ENCODE data around the gene HOMEZ. TPM values are rescaled to one million over a fixed set of nuclear protein-coding genes. Genes with fewer than 3 reads are reported as not detected.

Gene HOMEZ
- total and polyA plus RNA-seq, 2 of the 8 experiments (the other 6 are each of a cell fraction or from before 2014, with no cell fraction given): 9.1 to 15.9 TPM

GRCh38 chr14:23286902-23287479 is 1.1 kb upstream of the HOMEZ start:
- H2BK120ac ChIP-seq (replicated peaks; ENCODE audit: low read depth, low read length): no peak overlapping the region
- H3K4me3 ChIP-seq (ENCODE audit: extremely low read depth in 1 of 4, insufficient read depth in 2 of 4, low read depth in 3 of 4, low read length in 4 of 4): peak overlapping the region; percentile 69 to 98 (median 78); a peak in 7 of 8 replicates
- H2AK5ac ChIP-seq (ENCODE audit: low read depth, low read length): no peak overlapping the region
- no peak for TF ChIP-seq CTBP2 (IDR thresholded peaks at IDR 0.05; ENCODE audit: borderline replicate concordance, insufficient read depth, insufficient read length, low read length)
- TF ChIP-seq EGR1 (IDR thresholded peaks at IDR 0.05; ENCODE audit: borderline replicate concordance, low read depth, low read length): no peak
- TF ChIP-seq NANOG (IDR thresholded peaks at IDR 0.05; ENCODE audit: insufficient read depth, low read depth, low read length, poor library complexity, severe bottlenecking): no peak
- TF ChIP-seq RAD21 (IDR thresholded peaks at IDR 0.05 in 1 of 2, conservative IDR thresholded peaks at IDR 0.05 in 1 of 2; ENCODE audit: low read depth in 2 of 2, low read length in 2 of 2): no peak
- TF ChIP-seq TBP (IDR thresholded peaks at IDR 0.05; ENCODE audit: low read depth, low read length): no peak
- no peak for TF ChIP-seq EP300 (IDR thresholded peaks at IDR 0.05; ENCODE audit: borderline replicate concordance in 1 of 2, low read depth in 2 of 2, low read length in 2 of 2)
- no peak for TF ChIP-seq NRF1 (IDR thresholded peaks at IDR 0.05; ENCODE audit: low read depth, low read length)
- no peak for TF ChIP-seq SIN3A (conservative IDR thresholded peaks at IDR 0.05 in 1 of 2, IDR thresholded peaks at IDR 0.05 in 1 of 2; ENCODE audit: low read depth in 1 of 2, low read length in 2 of 2)
- TF ChIP-seq GABPA (IDR thresholded peaks at IDR 0.05; ENCODE audit: borderline replicate concordance, insufficient read depth, low read length): no peak
- no peak for TF ChIP-seq E2F6 (IDR thresholded peaks at IDR 0.05)
- H3K4me1 ChIP-seq (replicated peaks in 1 of 4; ENCODE audit: control insufficient read depth in 3 of 4, insufficient read depth in 4 of 4, low read length in 3 of 4): no peaks in the 10 kb centered on the region
- FAIRE-seq: no peak
- POLR2A ChIA-PET (ENCODE audit: partially characterized antibody): interaction anchor here (0.7 to 2.3 kb wide), 9 partner anchors 10 to 167 kb away, joined by 3 to 11 read pairs (median 5); partner anchors contain the start of genes BCL2L2, EFS, PABPN1 and PPP1R3E
- H2AFZ ChIP-seq (ENCODE audit: low read length): no peak overlapping the region
- peak overlapping the region; percentile 72 to 78 for H3K4me2 ChIP-seq (ENCODE audit: insufficient read depth in 1 of 2, low read depth in 2 of 2, low read length in 2 of 2)
- no peak overlapping the region for H3K27ac ChIP-seq (ENCODE audit: low read depth, low read length)
- no peak overlapping the region for H4K5ac ChIP-seq (ENCODE audit: insufficient read length, low read depth, low read length)
- H3K9me3 ChIP-seq (ENCODE audit: insufficient read depth in 2 of 2, low read depth in 1 of 2, low read length in 1 of 2): no peaks in the 10 kb centered on the region
- H4K91ac ChIP-seq (replicated peaks; ENCODE audit: insufficient read length, low read length): no peak overlapping the region
- H2BK15ac ChIP-seq (ENCODE audit: low read length): no peak overlapping the region
- WGBS, 2 experiments (ENCODE audit: extremely low coverage in 1 of 2, insufficient coverage in 1 of 2, insufficient read length in 1 of 2, insufficient replicate concordance in 2 of 2, low coverage in 1 of 2, low lambda C conversion rate in 2 of 2, missing lambda C conversion rate in 1 of 2): 70% methylated on average over 6 of the region's 6 CpGs; no CpG with 5 or more reads in 1 of the 2 experiments
- no peak overlapping the region for H2BK20ac ChIP-seq (ENCODE audit: low read length)
- H3K18ac ChIP-seq (ENCODE audit: extremely low read depth, low read length): no peak overlapping the region
- no peak for DNase-seq (ENCODE audit: low read depth in 1 of 2, low spot score in 2 of 2)
- H2BK5ac ChIP-seq (ENCODE audit: low read depth, low read length): no peak overlapping the region
- no peak overlapping the region for H2BK12ac ChIP-seq (ENCODE audit: low read depth, low read length)
- peaks cover 7% of the 10 kb centered on the region; the same call in 1 of the 2 replicates for H3K23me2 ChIP-seq (ENCODE audit: low read depth, low read length)
- no peak overlapping the region for H3K4ac ChIP-seq (replicated peaks; ENCODE audit: insufficient read length, low read depth, low read length)
- no peaks in the 10 kb centered on the region for H3K36me3 ChIP-seq (ENCODE audit: control insufficient read depth in 2 of 4, insufficient read depth in 4 of 4, low read length in 3 of 4)
- no peak overlapping the region for H4K8ac ChIP-seq (ENCODE audit: extremely low read depth, insufficient read depth, low read length)
- H3K14ac ChIP-seq (ENCODE audit: insufficient read length): no peak overlapping the region
- peaks cover 0 to 5% of the 10 kb centered on the region in 2 experiments; a peak in 1 of 4 replicates for H3K79me2 ChIP-seq (ENCODE audit: control insufficient read depth in 1 of 2, insufficient read depth in 2 of 2, low read length in 2 of 2)
- H3K79me1 ChIP-seq (ENCODE audit: low read depth, low read length): no peaks in the 10 kb centered on the region
- peak overlapping the region in 1 of 4 experiments; percentile 6; a peak in 3 of 7 replicates for H3K9ac ChIP-seq (replicated peaks in 1 of 4; ENCODE audit: extremely low read depth in 1 of 4, low read depth in 3 of 4, low read length in 3 of 4)
- peaks cover under 1 to 5% of the 10 kb centered on the region in 2 experiments for H4K20me1 ChIP-seq (replicated peaks in 1 of 2; ENCODE audit: control insufficient read depth in 1 of 2, insufficient read depth in 2 of 2, low read length in 2 of 2)
- H3K27me3 ChIP-seq (replicated peaks in 1 of 4; ENCODE audit: control insufficient read depth in 3 of 4, extremely low read depth in 1 of 4, insufficient read depth in 3 of 4, low read length in 3 of 4): peaks cover 16 to 39% (median 36%) of the 10 kb centered on the region in 4 experiments
- H3K23ac ChIP-seq (ENCODE audit: insufficient read length): no peak overlapping the region
- no peak overlapping the region for H3K56ac ChIP-seq (replicated peaks; ENCODE audit: insufficient read length, low read depth, low read length)
- CTCF ChIA-PET (ENCODE audit: partially characterized antibody): interaction anchor here (0.6 to 4.0 kb wide), 8 partner anchors 10 to 218 kb away, joined by 3 to 21 read pairs (median 4); no protein-coding TSS in a partner anchor

Data from H1 (cell line).